Stimulated activated CD4-positive, alpha-beta T cell treated with anti-CD3 and anti-CD28 coated beads, Interleukin-12 subunit alpha, Interleukin-12 subunit beta, amount 100 ng/mL, for 4 hours (primary cell): Measurements from ENCODE around the gene GPR148.
A peak's percentile ranks its signal among the peaks of the same experiment; 100 is the strongest.
"Not testable (repeated sequence)": the region's sequence is repeated elsewhere in the genome, so short reads cannot be mapped to it uniquely, and the experiment has no call there.

ENCODE experiments used
- DNase-seq: peaks from one replicate; pipeline ENCODE4 v3.0.0-alpha.2; 2020

Gene GPR148

GRCh38 chr2:130728549-130729316, at the start of gene GPR148:
TSS of gene GPR148 (plus strand) at chr2:130729070. CDS start at chr2:130729152, 82 bp downstream.
- DNase-seq, result no peak

GRCh38 chr2:130692041-130692770, 36.7 kb upstream of the GPR148 start:
- not testable (repeated sequence) for DNase-seq

- peak; percentile 4 for DNase-seq
Measured at GRCh38 chr2:130693474-130693873, 35.4 kb upstream of the GPR148 start.

GRCh38 chr2:130703250-130703649, 25.6 kb upstream of the GPR148 start:
- DNase-seq, result not testable (repeated sequence)

GRCh38 chr2:130714795-130715194, 14.1 kb upstream of the GPR148 start:
- not testable (repeated sequence) for DNase-seq

- no peak for DNase-seq
Measured at GRCh38 chr2:130720036-130720435, 8.8 kb upstream of the GPR148 start.

- DNase-seq, result no peak
Measured at GRCh38 chr2:130720528-130720927, 8.3 kb upstream of the GPR148 start.

- DNase-seq, result no peak
Measured at GRCh38 chr2:130724455-130724854, 4.4 kb upstream of the GPR148 start.

- no peak for DNase-seq
Measured at GRCh38 chr2:130726614-130727180, 2.2 kb upstream of the GPR148 start.

- DNase-seq, result peak; percentile 82
Measured at GRCh38 chr2:130727286-130727924, 1.5 kb upstream of the GPR148 start.

- DNase-seq, result no peak
Measured at GRCh38 chr2:130728007-130728454, 839 bp upstream of the GPR148 start.

- DNase-seq, result no peak
Measured at GRCh38 chr2:130729322-130730299, 741 bp downstream of the GPR148 start.

- DNase-seq, result not testable (repeated sequence)
Measured at GRCh38 chr2:130732257-130732656, 3.4 kb downstream of the GPR148 start.

GRCh38 chr2:130735200-130735599, 6.3 kb downstream of the GPR148 start:
- DNase-seq, result no peak

GRCh38 chr2:130736487-130736886, 7.6 kb downstream of the GPR148 start:
- no peak for DNase-seq

GRCh38 chr2:130737592-130737991, 8.7 kb downstream of the GPR148 start:
- no peak for DNase-seq

GRCh38 chr2:130740671-130741070, 11.8 kb downstream of the GPR148 start:
- DNase-seq, result no peak

GRCh38 chr2:130743278-130743677, 14.4 kb downstream of the GPR148 start:
- no peak for DNase-seq

- no peak for DNase-seq
Measured at GRCh38 chr2:130744287-130745117, 15.6 kb downstream of the GPR148 start.

- no peak for DNase-seq
Measured at GRCh38 chr2:130749078-130749477, 20.2 kb downstream of the GPR148 start.

- DNase-seq, result no peak
Measured at GRCh38 chr2:130749641-130750040, 20.8 kb downstream of the GPR148 start.
